ENCODE measurements around the gene SLC41A2.

GRCh38 chr12:104929977-104930376 lies 28.1 kb downstream of the SLC41A2 start:
- TF ChIP-seq POLR2AphosphoS5 (IDR thresholded peaks at IDR 0.05) = no peak
- TF ChIP-seq CTCF (IDR thresholded peaks at IDR 0.05) = no peak
- TF ChIP-seq POLR2A (IDR thresholded peaks at IDR 0.05) = no peak

Measured in breast epithelium (tissue), 3 donors.